PC-9 (cell line): ENCODE measurements around the gene DNAJA1. TPM values are rescaled to one million over a fixed set of nuclear protein-coding genes. Genes with fewer than 3 reads are reported as not detected.

Experiments
- BruUV-seq: library from RNA; stranded (reverse); fragments of 400-500 nt; replicated peaks from 2 replicates; lab custom pipeline; 2021; lab: Mats Ljungman, UMichigan
- CTCF ChIA-PET: fragments of 300-600 bp; sonication (Branson Sonifier 250); formaldehyde crosslinking; loops from one replicate; lab custom pipeline; 2022; ENCODE audit warnings: antibody characterized with exemption; lab: Charles Lee
- POLR2A ChIA-PET: fragments of 300-600 bp; sonication (Branson Sonifier 250); formaldehyde crosslinking; loops from one replicate; lab custom pipeline; 2022; ENCODE audit warnings: antibody characterized with exemption; ENCODE audit not compliant: unreplicated experiment; lab: Charles Lee
- DNase-seq, 2 experiments: peaks; one replicate each; pipeline versions ENCODE4 v3.0.0 to v3.0.0-alpha.2; 2015 to 2022; ENCODE audit warnings: mixed read lengths in 1 of 2
- H2AFZ ChIP-seq: fragments of 200-600 bp; sonication (generic); 2 replicates; pipeline ENCODE4 v1.8.1; 2017; ENCODE audit warnings: antibody characterized with exemption
- H3F3A ChIP-seq: fragments of 200-600 bp; sonication (generic); 2 replicates; pipeline ENCODE4 v1.8.1; 2017; ENCODE audit warnings: antibody characterized with exemption, mild to moderate bottlenecking, low read depth; ENCODE audit not compliant: insufficient read depth
- H3K27ac ChIP-seq: fragments of 200-600 bp; sonication (generic); 2 replicates; pipeline ENCODE4 v1.6.1; 2016; ENCODE audit warnings: mixed run types
- H3K27me3 ChIP-seq: fragments of 200-600 bp; sonication (generic); 2 replicates; pipeline ENCODE4 v1.6.1; 2016; ENCODE audit warnings: low read depth, mixed run types; ENCODE audit not compliant: insufficient read depth
- H3K36me3 ChIP-seq: fragments of 200-600 bp; sonication (generic); 2 replicates; pipeline ENCODE4 v1.6.1; 2016; ENCODE audit warnings: low read depth, mixed run types
- H3K4me1 ChIP-seq: fragments of 200-600 bp; sonication (generic); replicated peaks from 2 replicates; pipeline ENCODE4 v1.6.1; 2016; ENCODE audit warnings: mixed run types; ENCODE audit not compliant: insufficient read depth
- H3K4me2 ChIP-seq: fragments of 200-600 bp; sonication (generic); 2 replicates; pipeline ENCODE4 v1.6.1; 2017; ENCODE audit warnings: mixed run types
- H3K4me3 ChIP-seq: fragments of 200-600 bp; sonication (generic); 2 replicates; pipeline ENCODE4 v1.6.1; 2016; ENCODE audit warnings: mixed run types
- H3K79me2 ChIP-seq: fragments of 200-600 bp; sonication (generic); 2 replicates; pipeline ENCODE4 v1.6.1; 2017; ENCODE audit warnings: low read depth, mixed run types
- H3K9me2 ChIP-seq: fragments of 200-600 bp; sonication (generic); 2 replicates; pipeline ENCODE4 v1.8.1; 2017; ENCODE audit warnings: mild to moderate bottlenecking; ENCODE audit not compliant: insufficient read depth
- H3K9me3 ChIP-seq: fragments of 200-600 bp; sonication (generic); 2 replicates; pipeline ENCODE4 v1.8.1; 2016; ENCODE audit warnings: low read depth; ENCODE audit not compliant: insufficient read depth
- H4K20me1 ChIP-seq: fragments of 200-600 bp; sonication (generic); 2 replicates; pipeline ENCODE4 v1.8.1; 2017; ENCODE audit not compliant: insufficient read depth
- CTCF ChIP-seq: fragments of 200-600 bp; sonication (generic); conservative IDR thresholded peaks from 2 replicates; pipeline ENCODE4 v1.6.1; 2017; ENCODE audit warnings: mixed run types, antibody characterized with exemption, mild to moderate bottlenecking, moderate library complexity
- EZH2 ChIP-seq: fragments of 200-600 bp; sonication (generic); IDR thresholded peaks from 2 replicates; pipeline ENCODE4 v1.8.0; 2017; ENCODE audit warnings: antibody characterized with exemption, low read depth
- intact Hi-C: fragments of 100-400 bp; cut with micrococcal nuclease; formaldehyde crosslinking; loops from one replicate; pipeline ENCODE4 v1.10.0; 2022; ENCODE audit not compliant: unreplicated experiment
- total RNA-seq: library from RNA; stranded (reverse); gene quantifications from 2 replicates; pipeline ENCODE4 v1.2.3, GENCODE V29; 2021

Gene DNAJA1
- total RNA-seq, 1 experiment from 2014 or later, result 88.4 TPM

DNA sequence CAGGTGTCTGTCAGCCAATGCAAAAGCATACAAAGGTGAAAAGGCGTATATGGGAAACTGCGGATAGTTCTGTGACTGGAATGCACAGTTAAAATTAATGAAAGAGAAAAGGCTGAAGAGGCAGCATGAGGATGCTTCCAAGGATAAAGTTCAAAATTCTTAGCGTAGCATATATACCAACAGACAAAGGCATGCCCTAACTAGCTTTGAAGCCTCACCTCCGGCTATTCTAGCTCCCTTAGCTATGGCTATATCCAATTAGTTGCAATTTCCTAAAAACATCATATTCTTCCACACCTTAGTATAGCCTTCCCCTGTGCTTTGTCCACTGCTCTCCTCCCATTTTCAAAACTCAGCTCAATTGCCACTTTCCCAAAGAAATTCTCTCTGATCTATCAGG lies 1.4 kb upstream of the DNAJA1 start:
- intact Hi-C loops, result no loop called here
- BruUV-seq, result no TSS peak

GRCh38 chr9:33024126-33024965 lies 727 bp upstream of the DNAJA1 start:
- peak overlapping the region; percentile 72; the same call in 1 of the 2 replicates for H2AFZ ChIP-seq
- peaks cover 36% of the 10 kb centered on the region for H4K20me1 ChIP-seq
- H3K4me3 ChIP-seq, result peak overlapping the region; percentile 93
- H3K4me2 ChIP-seq, result peak overlapping the region; percentile 82
- no peaks in the 10 kb centered on the region for H3K27me3 ChIP-seq
- no peak for DNase-seq
- TF ChIP-seq CTCF (no peak), EZH2 (no peak)
- CTCF ChIA-PET, result no interaction called here
- POLR2A ChIA-PET, result interaction anchor here (0.5 to 1.4 kb wide), 5 partner anchors 24 to 649 kb away, joined by 3 to 6 read pairs (median 3); no protein-coding TSS in a partner anchor
- peaks cover 7% of the 10 kb centered on the region; the same call in 1 of the 2 replicates for H3K36me3 ChIP-seq
- peak overlapping the region; percentile 30 for H3K27ac ChIP-seq
- H3K79me2 ChIP-seq, result peaks cover 88% of the 10 kb centered on the region
- peaks cover 9% of the 10 kb centered on the region; the same call in 1 of the 2 replicates for H3F3A ChIP-seq
- no peaks in the 10 kb centered on the region for H3K9me2 ChIP-seq
- H3K4me1 ChIP-seq, result peaks cover 44% of the 10 kb centered on the region
- TSS peak; percentile 70 for BruUV-seq
- intact Hi-C loops, result no loop called here
- H3K9me3 ChIP-seq, result no peaks in the 10 kb centered on the region

More for the DNA sequence above, 1.4 kb upstream of the DNAJA1 start:
- Histone ChIP-seq H3K27me3 (no peaks in the 10 kb centered on the region), H3K79me2 (peaks cover 82% of the 10 kb centered on the region), H3K4me2 (peak overlapping the region; percentile 82), H3K4me3 (peak overlapping the region; percentile 93), H4K20me1 (peaks cover 29% of the 10 kb centered on the region), H2AFZ (no peak overlapping the region), H3K9me2 (no peaks in the 10 kb centered on the region), H3K4me1 (peaks cover 37% of the 10 kb centered on the region), H3F3A (peaks cover 3% of the 10 kb centered on the region; the same call in 1 of the 2 replicates), H3K9me3 (no peaks in the 10 kb centered on the region), H3K36me3 (peaks cover 6% of the 10 kb centered on the region; the same call in 1 of the 2 replicates), H3K27ac (no peak overlapping the region)
- POLR2A ChIA-PET, result interaction anchor here (0.5 kb wide), 1 partner anchor 23 kb away, joined by 6 read pairs; no protein-coding TSS in a partner anchor
- TF ChIP-seq EZH2, result no peak
- no peak for TF ChIP-seq CTCF
- CTCF ChIA-PET, result no interaction called here
- no peak for DNase-seq

- ChIA-PET POLR2A (interaction anchor here (0.6 kb wide), 1 partner anchor 366 kb away, joined by 3 read pairs; no protein-coding TSS in a partner anchor), CTCF (no interaction called here)
- peak overlapping the region; percentile 82 for H3K4me2 ChIP-seq
- H3K27ac ChIP-seq, result peak overlapping the region; percentile 82
- H2AFZ ChIP-seq, result peak overlapping the region; percentile 75
- H4K20me1 ChIP-seq, result peaks cover 47% of the 10 kb centered on the region
- peak in 1 of 2 experiments; percentile 50 for DNase-seq
- H3K9me3 ChIP-seq, result no peaks in the 10 kb centered on the region
- H3K79me2 ChIP-seq, result peaks cover 95% of the 10 kb centered on the region
- peaks cover 13% of the 10 kb centered on the region; the same call in 1 of the 2 replicates for H3F3A ChIP-seq
- peaks cover 17% of the 10 kb centered on the region for H3K36me3 ChIP-seq
- H3K9me2 ChIP-seq, result no peaks in the 10 kb centered on the region
- intact Hi-C loops, result no loop called here
- H3K4me3 ChIP-seq, result peak overlapping the region; percentile 93
- TF ChIP-seq CTCF, result no peak
- no peak for TF ChIP-seq EZH2
- no peaks in the 10 kb centered on the region for H3K27me3 ChIP-seq
- peaks cover 54% of the 10 kb centered on the region for H3K4me1 ChIP-seq
- no TSS peak for BruUV-seq
Observed at GRCh38 chr9:33025572-33026342, 684 bp downstream of the DNAJA1 start.
